ENCODE results near the gene C11orf86. TPM values are rescaled to one million over a fixed set of nuclear protein-coding genes. Genes with fewer than 3 reads are reported as not detected.

Gene C11orf86
- total RNA-seq, 4 donors from 2014 or later = not detected

DNA sequence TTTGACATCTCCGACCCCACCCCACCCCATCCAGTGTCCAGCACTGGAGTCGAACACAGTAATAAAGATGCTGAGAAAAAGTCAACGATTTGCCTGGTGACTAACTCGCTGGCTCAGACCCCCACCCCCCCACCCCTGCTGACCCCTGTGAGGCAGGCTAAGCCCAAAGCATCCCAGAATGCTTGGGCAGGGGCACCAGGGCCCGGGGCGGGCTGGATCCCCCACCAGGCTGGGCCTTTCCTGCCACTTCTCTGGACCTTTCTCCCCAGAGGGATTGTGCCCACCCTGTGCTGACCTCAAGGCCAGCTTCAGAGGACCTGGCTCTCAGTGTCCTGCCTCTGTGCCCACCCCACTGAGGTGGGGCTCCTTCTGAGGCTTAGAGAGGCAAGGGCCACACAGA, 1.8 kb downstream of the C11orf86 start:
- intact Hi-C loops (cut with DNase I) = no loop called here
- peaks cover 5 to 8% (median 6%) of the 10 kb centered on the region in 4 donors for H3K4me1 ChIP-seq
- 93% methylated on average over 5 of the region's 6 CpGs for WGBS
- H3K27ac ChIP-seq (replicated peaks in 1 of 4) = no peak overlapping the region
- peaks cover 0 to 16% (median 0%) of the 10 kb centered on the region in 4 donors for H3K27me3 ChIP-seq
- H3K4me3 ChIP-seq = no peak overlapping the region
- peaks cover 0 to 8% (median 5%) of the 10 kb centered on the region in 4 donors for H3K9me3 ChIP-seq
- no peak for TF ChIP-seq EP300 (IDR thresholded peaks at IDR 0.05)
- no peak for TF ChIP-seq POLR2A (IDR thresholded peaks at IDR 0.05; ENCODE audit: low read depth)
- DNase-seq (ENCODE audit: extremely low spot score) = no peak
- no peaks in the 10 kb centered on the region for H3K36me3 ChIP-seq

DNA sequence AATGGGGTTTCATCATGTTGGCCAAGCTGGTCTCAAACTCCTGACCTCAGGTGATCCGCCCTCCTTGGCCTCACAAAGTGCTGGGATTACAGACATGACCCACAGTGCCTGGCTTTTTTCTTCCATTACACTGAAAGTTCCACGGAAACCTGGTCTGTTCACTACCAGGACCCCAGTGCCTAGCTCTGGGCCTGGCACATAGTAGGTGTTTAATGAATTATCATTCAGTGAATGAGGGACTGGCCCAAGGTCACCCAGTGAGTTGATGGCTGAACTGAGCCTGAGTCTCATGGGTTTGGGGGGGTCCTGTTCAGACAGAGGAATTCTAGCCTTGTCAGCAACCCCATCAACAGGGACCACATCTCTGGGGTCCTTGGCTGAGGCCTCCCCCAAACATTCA, 3.1 kb downstream of the C11orf86 start:
- intact Hi-C loops (cut with DNase I) = no loop called here
- DNase-seq (ENCODE audit: extremely low spot score) = no peak
- H3K27ac ChIP-seq (replicated peaks in 1 of 4) = no peak overlapping the region
- no peak for TF ChIP-seq POLR2AphosphoS5 (IDR thresholded peaks at IDR 0.05)
- no peak for TF ChIP-seq POLR2A (IDR thresholded peaks at IDR 0.05; ENCODE audit: low read depth)
- TF ChIP-seq, protein P1, sequence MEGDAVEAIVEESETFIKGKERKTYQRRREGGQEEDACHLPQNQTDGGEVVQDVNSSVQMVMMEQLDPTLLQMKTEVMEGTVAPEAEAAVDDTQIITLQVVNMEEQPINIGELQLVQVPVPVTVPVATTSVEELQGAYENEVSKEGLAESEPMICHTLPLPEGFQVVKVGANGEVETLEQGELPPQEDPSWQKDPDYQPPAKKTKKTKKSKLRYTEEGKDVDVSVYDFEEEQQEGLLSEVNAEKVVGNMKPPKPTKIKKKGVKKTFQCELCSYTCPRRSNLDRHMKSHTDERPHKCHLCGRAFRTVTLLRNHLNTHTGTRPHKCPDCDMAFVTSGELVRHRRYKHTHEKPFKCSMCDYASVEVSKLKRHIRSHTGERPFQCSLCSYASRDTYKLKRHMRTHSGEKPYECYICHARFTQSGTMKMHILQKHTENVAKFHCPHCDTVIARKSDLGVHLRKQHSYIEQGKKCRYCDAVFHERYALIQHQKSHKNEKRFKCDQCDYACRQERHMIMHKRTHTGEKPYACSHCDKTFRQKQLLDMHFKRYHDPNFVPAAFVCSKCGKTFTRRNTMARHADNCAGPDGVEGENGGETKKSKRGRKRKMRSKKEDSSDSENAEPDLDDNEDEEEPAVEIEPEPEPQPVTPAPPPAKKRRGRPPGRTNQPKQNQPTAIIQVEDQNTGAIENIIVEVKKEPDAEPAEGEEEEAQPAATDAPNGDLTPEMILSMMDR (IDR thresholded peaks at IDR 0.05) = no peak
- no peak for TF ChIP-seq EP300 (IDR thresholded peaks at IDR 0.05)
- H3K36me3 ChIP-seq = no peaks in the 10 kb centered on the region
- H3K4me1 ChIP-seq = peaks cover 9 to 13% (median 11%) of the 10 kb centered on the region in 4 donors
- H3K4me3 ChIP-seq = no peak overlapping the region
- peaks cover 0 to 16% (median 0%) of the 10 kb centered on the region in 4 donors for H3K27me3 ChIP-seq
- WGBS = 100% methylated on average over 2 of the region's 2 CpGs
- peaks cover 0 to 8% (median 5%) of the 10 kb centered on the region in 4 donors for H3K9me3 ChIP-seq

DNA sequence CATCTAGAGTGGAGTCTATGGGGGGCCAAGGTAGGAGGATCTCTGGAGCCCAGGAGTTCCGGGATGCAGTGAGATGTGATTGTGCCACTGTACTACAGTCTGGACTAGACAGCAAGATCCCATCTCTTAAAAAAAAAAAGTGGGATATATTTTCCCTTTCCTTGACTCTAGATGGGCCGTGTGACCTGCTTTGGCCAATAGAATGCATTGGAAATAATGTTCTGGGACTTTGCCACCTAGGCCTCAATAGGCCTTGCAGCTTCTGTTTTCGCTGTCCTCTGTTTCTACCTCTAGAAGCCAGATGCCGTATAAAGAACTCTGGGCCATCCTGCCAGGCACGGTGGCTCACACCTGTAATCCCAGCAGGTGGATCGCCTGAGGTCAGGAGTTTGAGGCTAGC, 3.6 kb downstream of the C11orf86 start:
- H3K27ac ChIP-seq (replicated peaks in 1 of 4) = no peak overlapping the region
- TF ChIP-seq POLR2AphosphoS5 (IDR thresholded peaks at IDR 0.05) (no peak), EP300 (IDR thresholded peaks at IDR 0.05) (no peak), POLR2A (IDR thresholded peaks at IDR 0.05; ENCODE audit: low read depth) (no peak)
- TF ChIP-seq, protein P1 (IDR thresholded peaks at IDR 0.05) = no peak
- peaks cover 0 to 8% (median 5%) of the 10 kb centered on the region in 4 donors for H3K9me3 ChIP-seq
- H3K36me3 ChIP-seq = no peaks in the 10 kb centered on the region
- peaks cover 0 to 16% (median 0%) of the 10 kb centered on the region in 4 donors for H3K27me3 ChIP-seq
- WGBS = 100% methylated on average over 6 of the region's 6 CpGs
- no peak for DNase-seq (ENCODE audit: extremely low spot score)
- peaks cover 9 to 13% (median 11%) of the 10 kb centered on the region in 4 donors for H3K4me1 ChIP-seq
- intact Hi-C loops (cut with DNase I) = no loop called here
- no peak overlapping the region for H3K4me3 ChIP-seq

DNA sequence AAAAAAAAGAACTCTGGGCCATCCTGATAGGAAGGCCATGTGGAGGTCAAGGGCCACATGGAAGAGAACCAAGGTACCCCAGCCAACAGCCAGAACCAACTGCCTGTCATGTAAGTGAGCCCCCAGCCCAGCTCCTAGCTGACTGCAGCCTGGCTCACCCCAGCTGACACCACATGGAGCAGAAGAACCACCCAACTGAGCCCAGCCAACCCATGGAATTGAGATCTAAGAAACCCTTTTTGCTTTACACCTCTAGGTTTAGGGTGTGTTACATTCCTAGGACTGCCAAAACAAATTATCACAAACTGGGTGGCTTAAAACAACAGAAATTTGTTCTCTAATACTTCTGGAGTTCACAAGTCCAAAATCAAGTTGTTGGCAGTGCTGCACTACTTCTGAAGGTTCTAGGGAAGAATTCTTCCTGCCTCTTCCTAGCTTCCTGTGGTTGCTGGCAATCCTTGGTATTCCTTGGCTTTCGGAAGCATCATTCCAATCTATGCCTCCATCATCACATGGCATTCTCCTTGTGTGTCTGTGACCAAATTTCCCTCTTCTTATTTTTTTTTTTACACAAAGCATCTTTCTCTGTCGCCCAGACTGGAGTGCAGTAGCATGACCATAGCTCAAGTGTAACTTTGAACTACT, 4.4 kb downstream of the C11orf86 start:
- WGBS = 92% methylated on average over 2 of the region's 2 CpGs
- peaks cover 9 to 17% (median 11%) of the 10 kb centered on the region in 4 donors for H3K4me1 ChIP-seq
- no peak overlapping the region for H3K27ac ChIP-seq (replicated peaks in 1 of 4)
- no peak overlapping the region for H3K4me3 ChIP-seq
- no peaks in the 10 kb centered on the region for H3K36me3 ChIP-seq
- intact Hi-C loops (cut with DNase I) = no loop called here
- peaks cover 0 to 8% (median 5%) of the 10 kb centered on the region in 4 donors for H3K9me3 ChIP-seq
- DNase-seq (ENCODE audit: extremely low spot score) = no peak
- H3K27me3 ChIP-seq = peaks cover 0 to 16% (median 0%) of the 10 kb centered on the region in 4 donors
- TF ChIP-seq, protein P1 (IDR thresholded peaks at IDR 0.05) = no peak
- no peak for TF ChIP-seq POLR2AphosphoS5 (IDR thresholded peaks at IDR 0.05)

DNA sequence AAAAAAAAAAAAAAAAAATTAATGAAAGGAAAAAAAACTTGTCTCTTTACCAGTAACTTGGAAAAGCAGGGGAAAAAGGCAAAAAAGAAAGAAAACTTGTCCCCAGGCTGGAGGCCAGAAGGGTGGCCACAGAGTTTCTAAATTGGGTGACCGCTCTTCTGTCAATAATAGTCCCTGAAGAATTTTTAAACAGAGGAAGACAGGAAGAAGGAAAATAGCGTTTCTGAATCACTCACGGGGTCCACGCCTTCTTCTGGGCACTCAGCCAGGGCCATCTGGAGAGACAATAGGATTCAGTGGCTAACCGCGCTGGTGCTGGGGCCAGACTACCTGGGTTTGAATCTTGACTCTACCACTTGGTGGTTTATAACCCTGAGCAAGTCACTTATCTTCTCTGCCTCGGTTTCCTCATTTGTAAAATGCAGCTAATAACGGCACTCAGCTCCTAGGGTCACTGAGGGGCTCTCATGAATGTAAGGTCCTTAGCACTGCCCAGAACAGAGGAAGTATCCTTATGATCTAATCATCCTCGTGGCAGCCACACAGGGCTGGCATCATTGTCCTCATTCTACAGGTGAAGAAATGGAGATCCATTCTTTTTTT, 7.0 kb downstream of the C11orf86 start:
- 15% methylated on average over 9 of the region's 9 CpGs for WGBS
- H3K27me3 ChIP-seq = no peaks in the 10 kb centered on the region
- no peak overlapping the region for H3K4me3 ChIP-seq
- peaks cover 15 to 29% (median 19%) of the 10 kb centered on the region in 4 donors for H3K4me1 ChIP-seq
- H3K36me3 ChIP-seq = no peaks in the 10 kb centered on the region
- H3K27ac ChIP-seq (replicated peaks in 1 of 4) = no peak overlapping the region
- intact Hi-C loops (cut with DNase I) = no loop called here
- TF ChIP-seq POLR2AphosphoS5 (IDR thresholded peaks at IDR 0.05) = peak in 1 of 2 donors; percentile 24
- no peak for TF ChIP-seq POLR2A (IDR thresholded peaks at IDR 0.05; ENCODE audit: low read depth)
- no peak for TF ChIP-seq EP300 (IDR thresholded peaks at IDR 0.05)
- peaks cover 0 to 8% (median 5%) of the 10 kb centered on the region in 4 donors for H3K9me3 ChIP-seq
- no peak for DNase-seq (ENCODE audit: extremely low spot score)
